ENCODE data around the gene PDCD1. TPM values are rescaled to one million over a fixed set of nuclear protein-coding genes. Genes with fewer than 3 reads are reported as not detected.

The PDCD1 gene
- total and polyA plus RNA-seq, 2 of the 8 experiments (the other 6 are each of a cell fraction or from before 2014, with no cell fraction given) = 0.48 to 1.1 TPM

GRCh38 chr2:241904791-241905710 is 46.4 kb upstream of the PDCD1 start (continued):
- no peak for TF ChIP-seq CHD7 (IDR thresholded peaks at IDR 0.05; ENCODE audit: insufficient replicate concordance, low read length)
- TF ChIP-seq NRF1 (IDR thresholded peaks at IDR 0.05; ENCODE audit: low read depth, low read length) = no peak
- no peak for TF ChIP-seq POU5F1 (IDR thresholded peaks at IDR 0.05; ENCODE audit: low read depth, low read length)
- TF ChIP-seq CTCF (IDR thresholded peaks at IDR 0.05; ENCODE audit: control extremely low read depth in 1 of 3, insufficient read depth in 1 of 3, low read depth in 1 of 3, low read length in 3 of 3) = no peak
- no peak for TF ChIP-seq SP4 (IDR thresholded peaks at IDR 0.05; ENCODE audit: low read length)
- TF ChIP-seq HDAC2 (IDR thresholded peaks at IDR 0.05; ENCODE audit: borderline replicate concordance in 1 of 2, low read depth in 2 of 2, low read length in 2 of 2) = no peak
- TF ChIP-seq CREB1 (IDR thresholded peaks at IDR 0.05) = no peak

All from H1 (cell line).